ENCODE results near the gene UQCRC2. TPM values are rescaled to one million over a fixed set of nuclear protein-coding genes. Genes with fewer than 3 reads are reported as not detected.

UQCRC2 gene
- total and polyA plus RNA-seq, 12 donors = 108 to 386 (median 214) TPM

GRCh38 chr16:22027633-22028032, 74.5 kb downstream of the UQCRC2 start:
- peak overlapping the region in 3 of 5 donors; percentile 21 to 72 (median 39) for H3K27ac ChIP-seq
- intact Hi-C loops (cut with DNase I) = no loop called here
- WGBS, 4 donors = 11 to 26% (median 22%) methylated on average over 2 of the region's 2 CpGs
- DNase-seq = no peak
- TF ChIP-seq POLR2A (IDR thresholded peaks at IDR 0.05) (no peak), CTCF (IDR thresholded peaks at IDR 0.05) (no peak)
- peak overlapping the region in 1 of 4 donors; percentile 12 for H3K4me3 ChIP-seq
- H3K27me3 ChIP-seq = no peaks in the 10 kb centered on the region
- no peaks in the 10 kb centered on the region for H3K36me3 ChIP-seq (replicated peaks in 1 of 2)
- no peaks in the 10 kb centered on the region for H3K9me3 ChIP-seq (replicated peaks in 1 of 3)
- peaks cover 35 to 67% of the 10 kb centered on the region in 2 donors for H3K4me1 ChIP-seq (replicated peaks in 1 of 2)

- H3K27ac ChIP-seq = no peak overlapping the region
- no peaks in the 10 kb centered on the region for H3K36me3 ChIP-seq (replicated peaks in 1 of 2)
- H3K9me3 ChIP-seq (replicated peaks in 1 of 3) = no peaks in the 10 kb centered on the region
- intact Hi-C loops (cut with DNase I) = no loop called here
- H3K4me1 ChIP-seq (replicated peaks in 1 of 2) = peaks cover 28 to 52% of the 10 kb centered on the region in 2 donors
- no peak for TF ChIP-seq CTCF (IDR thresholded peaks at IDR 0.05)
- no peak for TF ChIP-seq POLR2A (IDR thresholded peaks at IDR 0.05)
- peak in 2 of 7 donors; percentile 17 to 28 for DNase-seq
- H3K4me3 ChIP-seq = no peak overlapping the region
- H3K27me3 ChIP-seq = no peaks in the 10 kb centered on the region
- 44 to 56% (median 51%) methylated on average over 4 of the region's 4 CpGs for WGBS, 4 donors
Measured at GRCh38 chr16:22029632-22030031, 76.5 kb downstream of the UQCRC2 start.

GRCh38 chr16:22030087-22030812, 77.1 kb downstream of the UQCRC2 start:
- H3K4me3 ChIP-seq = no peak overlapping the region
- H3K27ac ChIP-seq = no peak overlapping the region
- TF ChIP-seq POLR2A (IDR thresholded peaks at IDR 0.05) (no peak), CTCF (IDR thresholded peaks at IDR 0.05) (no peak)
- no peak for DNase-seq
- no peaks in the 10 kb centered on the region for H3K36me3 ChIP-seq (replicated peaks in 1 of 2)
- 86 to 92% (median 89%) methylated on average over 6 of the region's 6 CpGs for WGBS, 4 donors
- intact Hi-C loops (cut with DNase I) = no loop called here
- no peaks in the 10 kb centered on the region for H3K9me3 ChIP-seq (replicated peaks in 1 of 3)
- no peaks in the 10 kb centered on the region for H3K27me3 ChIP-seq
- peaks cover 28 to 58% of the 10 kb centered on the region in 2 donors for H3K4me1 ChIP-seq (replicated peaks in 1 of 2)

- Histone ChIP-seq H3K27ac (no peak overlapping the region), H3K4me3 (no peak overlapping the region), H3K36me3 (replicated peaks in 1 of 2) (no peaks in the 10 kb centered on the region), H3K27me3 (no peaks in the 10 kb centered on the region), H3K4me1 (replicated peaks in 1 of 2) (peaks cover 24 to 53% of the 10 kb centered on the region in 2 donors), H3K9me3 (replicated peaks in 1 of 3) (no peaks in the 10 kb centered on the region)
- intact Hi-C loops (cut with DNase I) = no loop called here
- no peak for DNase-seq
- WGBS, 4 donors = 61 to 83% (median 82%) methylated on average over 2 of the region's 2 CpGs
- TF ChIP-seq POLR2A (IDR thresholded peaks at IDR 0.05) (no peak), CTCF (IDR thresholded peaks at IDR 0.05) (no peak)
Measured at GRCh38 chr16:22031483-22032083, 78.4 kb downstream of the UQCRC2 start.

Other genes starting within 250 kb of the UQCRC2 start
- gene NPIPB4, start 95.6 kb upstream of the UQCRC2 start, total RNA-seq = 10 to 100 TPM in 8 of 9 donors, 1 to 10 TPM in 1; 7.6 to 83.6 (median 41.0) TPM
- gene NPIPB4, start 95.6 kb upstream of the UQCRC2 start, polyA plus RNA-seq = 10 to 100 TPM; 12.7 to 41.3 (median 25.8) TPM
- gene PDZD9, start 47.8 kb downstream of the UQCRC2 start, total RNA-seq = under 1 TPM in 1 of 9 donors, not detected in 8; 0.61 TPM
- gene PDZD9, start 47.8 kb downstream of the UQCRC2 start, polyA plus RNA-seq = not detected
- 10 to 100 TPM; 13.3 to 49.0 (median 21.5) TPM for gene MOSMO, start 54.8 kb downstream of the UQCRC2 start, total RNA-seq
- gene MOSMO, start 54.8 kb downstream of the UQCRC2 start, polyA plus RNA-seq = 10 to 100 TPM; 11.7 to 24.2 (median 18.0) TPM
- gene VWA3A, start 139.2 kb downstream of the UQCRC2 start, total RNA-seq = under 1 TPM in 3 of 9 donors, not detected in 6; 0.17 to 0.32 (median 0.19) TPM
- gene VWA3A, start 139.2 kb downstream of the UQCRC2 start, polyA plus RNA-seq = under 1 TPM; 0.27 to 0.72 (median 0.35) TPM
- not detected for gene SDR42E2, start 209.1 kb downstream of the UQCRC2 start, total RNA-seq
- gene SDR42E2, start 209.1 kb downstream of the UQCRC2 start, polyA plus RNA-seq = under 1 TPM in 2 of 3 donors, not detected in 1; 0.08 to 0.10 TPM

Data from adrenal gland (tissue), 12 donors.